Esophagus (tissue), 2 donors: ENCODE measurements around the gene ARHGAP25. TPM values are rescaled to one million over a fixed set of nuclear protein-coding genes. Genes with fewer than 3 reads are reported as not detected.
A peak's percentile ranks its signal among the peaks of the same experiment; 100 is the strongest.

Experiments
- H3K27ac ChIP-seq, 2 donors: one replicate each; pipeline ENCODE4 v1.5.1; 2013; ENCODE audit warnings: low read depth in 2 of 2, mild to moderate bottlenecking in 2 of 2, inconsistent platforms in 1 of 2, low read length in 1 of 2, moderate library complexity in 1 of 2
- H3K27me3 ChIP-seq, 2 donors: one replicate each; pipeline ENCODE4 v1.6.1; 2013; ENCODE audit warnings: low read length in 2 of 2, control low read depth in 1 of 2, mild to moderate bottlenecking in 1 of 2; ENCODE audit not compliant: insufficient read depth in 2 of 2, control insufficient read depth in 1 of 2
- H3K36me3 ChIP-seq, 2 donors: one replicate each; pipeline ENCODE4 v1.6.1; 2013; ENCODE audit warnings: low read length in 1 of 2; ENCODE audit not compliant: control insufficient read depth in 2 of 2, insufficient read depth in 2 of 2
- H3K4me1 ChIP-seq, 2 donors: one replicate each; pipeline ENCODE4 v1.6.1; 2013; ENCODE audit warnings: low read length in 1 of 2; ENCODE audit not compliant: control insufficient read depth in 2 of 2, insufficient read depth in 2 of 2
- H3K4me3 ChIP-seq, 2 donors: one replicate each; pipeline ENCODE4 v1.5.1; 2013; ENCODE audit warnings: low read length in 2 of 2, mild to moderate bottlenecking in 2 of 2, low read depth in 1 of 2, moderate library complexity in 1 of 2
- H3K9me3 ChIP-seq, 2 donors: one replicate each; pipeline ENCODE4 v1.6.1; 2013; ENCODE audit warnings: mild to moderate bottlenecking in 2 of 2, low read depth in 1 of 2, low read length in 1 of 2, moderate library complexity in 1 of 2; ENCODE audit not compliant: control insufficient read depth in 2 of 2, insufficient read depth in 1 of 2
- WGBS, 2 donors: extraction: QIAGEN DNeasy Blood & Tissue Kit; methylation state at CpG; one replicate each; pipeline ENCODE4 v1.1.7; 2013; 5-methylcytosine and 5-hydroxymethylcytosine counted together
- polyA plus RNA-seq, 2 donors: library from polyadenylated mRNA; stranded (reverse); fragments of 200-250 nt; gene quantifications; one replicate each; pipeline ENCODE4 v1.2.3, GENCODE V29; 2013
- donor health status: healthy with polysubstance abuse.
- donor health status: Bipolar disorder and iron deficiency.

Gene ARHGAP25
- polyA plus RNA-seq, 2 donors: 3.4 to 4.0 TPM

DNA sequence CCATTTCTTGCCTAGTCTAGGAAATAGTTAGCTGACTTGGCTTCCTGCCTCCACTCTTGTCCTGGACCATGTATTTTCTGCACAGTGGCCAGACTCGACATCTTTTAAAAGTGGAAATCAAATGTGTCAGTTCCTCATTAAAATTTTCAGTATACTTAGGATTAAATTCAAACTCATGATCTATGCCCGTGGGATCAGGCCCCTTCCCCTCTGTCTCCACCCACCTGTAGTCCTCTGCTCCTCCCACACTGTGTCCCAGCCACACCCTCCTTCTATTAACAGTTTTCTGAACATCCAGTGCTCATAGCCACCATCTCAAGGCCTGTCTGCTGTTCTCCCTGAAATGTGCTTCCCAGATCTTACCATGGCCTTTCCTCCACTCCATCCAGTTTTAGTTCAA is 13.3 kb downstream of the ARHGAP25 start:
- Histone ChIP-seq H3K36me3 (peaks cover 0 to 3% of the 10 kb centered on the region in 2 donors), H3K27ac (no peak overlapping the region), H3K9me3 (no peaks in the 10 kb centered on the region), H3K4me3 (no peak overlapping the region), H3K4me1 (no peaks in the 10 kb centered on the region), H3K27me3 (no peaks in the 10 kb centered on the region)
- WGBS, 2 donors: 53 to 55% methylated on average over 2 of the region's 2 CpGs

DNA sequence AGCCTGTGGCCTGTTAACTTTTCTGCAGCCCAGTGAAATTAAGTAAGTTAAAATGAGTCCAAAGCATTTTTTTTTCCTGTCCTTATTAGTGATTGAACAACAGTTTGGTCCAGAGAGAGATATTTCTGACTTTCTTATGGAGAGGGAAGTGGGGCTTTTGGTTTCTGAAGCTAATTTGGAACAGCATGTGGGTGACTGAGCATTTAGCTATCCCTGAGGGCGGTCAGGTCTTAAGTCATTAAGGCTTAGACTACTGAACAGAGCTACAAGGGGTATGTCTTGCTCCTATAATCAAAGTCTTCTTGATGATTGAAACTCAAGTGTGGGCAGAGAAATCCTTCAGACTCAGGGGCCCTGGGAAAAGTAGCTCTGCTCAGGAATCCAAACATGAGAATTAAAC is 14.0 kb downstream of the ARHGAP25 start:
- no peak overlapping the region for H3K27ac ChIP-seq
- H3K27me3 ChIP-seq: no peaks in the 10 kb centered on the region
- WGBS, 2 donors: 74 to 78% methylated on average over 1 of the region's 1 CpG
- H3K9me3 ChIP-seq: no peaks in the 10 kb centered on the region
- H3K4me1 ChIP-seq: no peaks in the 10 kb centered on the region
- H3K36me3 ChIP-seq: peaks cover 0 to 3% of the 10 kb centered on the region in 2 donors
- H3K4me3 ChIP-seq: no peak overlapping the region

DNA sequence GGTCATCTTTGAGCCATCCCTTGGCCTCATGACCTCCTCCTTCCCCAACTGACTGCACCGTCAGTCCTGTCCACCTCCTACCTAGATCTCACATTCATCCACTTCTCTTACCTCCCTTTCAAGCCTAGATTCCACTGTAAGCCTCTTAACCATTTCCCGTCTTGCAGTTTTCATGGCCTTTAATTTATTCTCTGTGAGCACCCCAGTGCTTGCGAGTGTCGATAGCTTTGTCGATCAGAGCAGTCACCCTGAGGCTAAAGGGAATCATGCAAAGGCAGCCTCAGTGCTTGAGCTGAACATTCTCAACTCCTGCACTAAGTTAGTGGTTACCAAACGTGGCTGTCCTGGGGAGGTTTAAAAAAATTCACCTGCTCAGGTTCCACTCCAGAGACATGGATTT is 14.7 kb downstream of the ARHGAP25 start:
- no peak overlapping the region for H3K4me3 ChIP-seq
- H3K27ac ChIP-seq: no peak overlapping the region
- no peaks in the 10 kb centered on the region for H3K4me1 ChIP-seq
- H3K9me3 ChIP-seq: no peaks in the 10 kb centered on the region
- H3K27me3 ChIP-seq: no peaks in the 10 kb centered on the region
- 90 to 92% methylated on average over 6 of the region's 6 CpGs for WGBS, 2 donors
- peaks cover 0 to 3% of the 10 kb centered on the region in 2 donors for H3K36me3 ChIP-seq

DNA sequence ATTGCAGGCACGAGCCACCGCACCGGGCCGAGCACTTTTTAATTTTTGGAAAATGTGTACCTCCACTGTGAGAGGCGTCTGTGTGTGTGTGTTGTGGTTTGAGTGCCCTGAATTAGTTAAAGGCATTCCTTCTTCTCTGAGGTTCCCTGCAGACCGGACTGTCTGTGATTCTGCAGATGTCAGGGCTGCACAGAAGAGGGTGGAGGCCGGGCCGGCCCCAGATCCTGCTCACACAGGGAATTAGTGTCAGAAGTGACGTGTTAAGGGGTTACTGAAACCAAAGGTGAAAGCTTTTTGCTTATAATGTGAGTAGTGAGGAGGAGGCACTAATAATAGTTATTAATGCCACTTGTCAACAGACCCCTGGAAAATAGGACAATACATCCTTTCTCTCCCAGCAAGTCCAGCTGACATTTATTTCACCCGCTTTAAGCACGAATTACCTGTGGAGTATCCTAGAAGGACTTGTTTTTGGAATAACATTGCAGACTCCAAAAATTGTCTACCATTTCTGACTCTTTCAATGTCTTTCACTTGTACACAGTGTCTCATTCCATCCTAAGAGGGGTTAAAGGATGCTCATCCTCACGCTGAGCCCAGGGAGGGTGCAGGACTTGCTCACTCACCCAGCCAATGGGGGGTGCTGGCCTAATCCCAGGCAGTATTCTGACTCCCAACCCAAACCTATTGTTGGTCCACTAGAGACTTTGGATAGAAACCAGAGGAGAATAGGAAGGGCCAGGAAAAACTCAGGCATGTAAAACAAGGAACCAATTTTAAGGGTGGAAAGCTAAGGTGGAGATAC is 16.2 kb downstream of the ARHGAP25 start:
- no peaks in the 10 kb centered on the region for H3K9me3 ChIP-seq
- WGBS, 2 donors: 93 to 96% methylated on average over 12 of the region's 12 CpGs
- no peak overlapping the region for H3K27ac ChIP-seq
- H3K4me3 ChIP-seq: no peak overlapping the region
- H3K4me1 ChIP-seq: no peaks in the 10 kb centered on the region
- peaks cover 0 to 3% of the 10 kb centered on the region in 2 donors for H3K36me3 ChIP-seq
- H3K27me3 ChIP-seq: no peaks in the 10 kb centered on the region

DNA sequence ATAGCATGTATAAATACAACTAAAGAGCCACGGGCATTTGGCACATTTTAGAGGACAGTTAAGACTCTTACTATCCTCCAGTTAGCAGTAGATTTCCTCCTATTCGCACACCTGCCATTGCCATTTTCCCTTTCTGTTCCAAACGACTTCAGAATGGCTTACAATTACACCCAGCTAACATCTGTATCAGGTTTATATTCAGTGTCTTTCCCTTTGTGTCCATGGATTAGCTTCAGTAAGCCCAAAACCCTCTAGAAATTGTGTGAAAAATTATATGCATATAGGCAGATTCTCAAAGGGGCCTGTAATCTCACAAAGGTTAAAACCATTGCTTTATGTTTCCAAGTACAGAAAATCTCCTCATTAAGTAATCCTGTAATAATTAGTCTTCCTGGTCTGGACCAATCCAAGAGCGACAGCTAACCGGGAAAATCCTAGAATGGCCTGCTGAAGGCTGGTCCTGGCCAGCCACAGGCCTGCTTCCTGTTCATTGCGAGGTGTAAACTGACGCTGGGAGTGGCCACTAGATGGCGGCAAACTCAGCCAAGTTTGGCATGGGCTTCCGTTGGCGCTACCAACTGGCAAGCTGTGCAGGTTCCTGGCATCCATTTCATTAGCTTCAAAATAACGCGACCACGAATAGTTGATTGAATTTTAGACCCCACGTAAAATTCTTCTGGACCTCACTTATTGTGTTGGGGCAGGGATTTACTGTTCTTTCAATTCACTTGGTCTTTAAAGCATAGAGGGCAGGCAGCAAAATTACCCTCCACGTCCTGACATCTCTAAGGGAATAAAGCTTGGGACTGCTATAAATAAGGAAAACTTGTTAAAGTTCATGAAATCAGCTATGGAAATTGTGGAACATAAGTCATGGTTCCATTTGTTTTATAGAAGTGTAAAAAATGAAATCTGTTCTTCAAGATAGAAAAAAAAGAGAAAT is 17.1 kb downstream of the ARHGAP25 start:
- 14 to 15% methylated on average over 15 of the region's 15 CpGs for WGBS, 2 donors

DNA sequence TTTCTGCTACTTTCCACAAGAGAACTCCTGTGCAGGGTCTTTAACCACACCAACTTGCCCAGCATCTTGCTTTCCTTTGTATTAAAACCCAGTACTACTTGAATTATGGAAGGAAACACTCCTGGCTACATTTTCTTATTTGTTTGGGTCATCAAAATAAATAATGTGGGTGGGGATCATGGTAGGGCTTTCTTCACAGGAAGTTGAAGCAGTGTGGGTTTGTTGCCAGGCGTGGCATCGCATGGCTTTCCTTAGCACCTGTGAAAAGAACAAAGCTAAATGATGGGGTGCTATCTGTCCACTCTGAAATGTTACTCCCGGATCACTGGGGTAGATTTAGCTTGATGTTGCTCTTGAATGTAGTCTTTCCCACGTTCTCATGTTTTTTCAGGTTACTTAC is 18.7 kb downstream of the ARHGAP25 start:
- Histone ChIP-seq H3K36me3 (peaks cover 0 to 3% of the 10 kb centered on the region in 2 donors), H3K9me3 (no peaks in the 10 kb centered on the region), H3K27ac (no peak overlapping the region), H3K4me1 (no peaks in the 10 kb centered on the region), H3K4me3 (no peak overlapping the region), H3K27me3 (no peaks in the 10 kb centered on the region)
- WGBS, 2 donors: 58 to 69% methylated on average over 4 of the region's 4 CpGs

More for the DNA sequence above, 17.1 kb downstream of the ARHGAP25 start:
- Histone ChIP-seq H3K4me1 (no peaks in the 10 kb centered on the region), H3K9me3 (no peaks in the 10 kb centered on the region), H3K36me3 (peaks cover 0 to 3% of the 10 kb centered on the region in 2 donors), H3K27ac (no peak overlapping the region), H3K4me3 (no peak overlapping the region), H3K27me3 (no peaks in the 10 kb centered on the region)

DNA sequence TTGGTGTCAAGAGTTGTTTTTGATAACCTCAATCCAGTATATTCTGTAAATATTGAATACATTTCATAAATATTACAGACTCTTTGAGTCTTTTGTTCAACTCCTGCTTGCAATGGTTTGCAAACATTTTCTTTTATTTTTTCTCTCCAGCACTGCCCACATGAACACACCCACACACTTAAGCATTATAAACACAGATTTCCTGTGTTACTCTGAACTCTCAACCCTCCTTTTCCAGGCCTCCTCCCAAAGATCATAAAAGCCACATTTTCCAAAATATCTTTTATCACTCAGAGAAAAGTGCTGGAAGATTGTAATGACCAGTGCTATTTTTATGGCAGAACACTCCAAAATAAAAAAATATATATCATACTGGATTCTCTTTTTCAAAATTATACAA is 20.5 kb downstream of the ARHGAP25 start:
- Histone ChIP-seq H3K4me3 (no peak overlapping the region), H3K9me3 (no peaks in the 10 kb centered on the region), H3K4me1 (no peaks in the 10 kb centered on the region), H3K36me3 (no peaks in the 10 kb centered on the region), H3K27ac (no peak overlapping the region), H3K27me3 (no peaks in the 10 kb centered on the region)

DNA sequence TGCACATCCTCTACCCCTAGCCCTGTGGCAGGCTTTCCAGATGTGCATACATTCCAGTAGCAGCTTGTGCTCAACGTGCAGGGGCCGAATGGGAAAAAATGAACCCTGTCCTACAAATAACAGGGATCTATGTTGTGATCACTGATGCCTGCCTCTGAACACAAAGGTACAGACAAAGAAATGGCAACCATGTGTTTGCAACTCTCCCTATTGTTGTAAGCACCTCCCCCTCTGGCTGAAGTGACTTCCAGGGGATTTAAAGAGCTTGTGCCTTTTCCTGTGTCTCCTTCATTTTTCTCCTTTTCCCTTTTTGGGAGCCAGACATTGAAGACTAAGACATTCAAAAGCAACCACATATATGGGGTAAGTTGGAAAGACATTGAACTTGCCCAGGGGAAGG is 21.6 kb downstream of the ARHGAP25 start:
- Histone ChIP-seq H3K27me3 (no peaks in the 10 kb centered on the region), H3K9me3 (no peaks in the 10 kb centered on the region), H3K4me3 (no peak overlapping the region), H3K36me3 (no peaks in the 10 kb centered on the region), H3K27ac (peak overlapping the region in 1 of 2 donors; percentile 13), H3K4me1 (no peaks in the 10 kb centered on the region)
- WGBS, 2 donors: 84 to 92% methylated on average over 2 of the region's 2 CpGs

DNA sequence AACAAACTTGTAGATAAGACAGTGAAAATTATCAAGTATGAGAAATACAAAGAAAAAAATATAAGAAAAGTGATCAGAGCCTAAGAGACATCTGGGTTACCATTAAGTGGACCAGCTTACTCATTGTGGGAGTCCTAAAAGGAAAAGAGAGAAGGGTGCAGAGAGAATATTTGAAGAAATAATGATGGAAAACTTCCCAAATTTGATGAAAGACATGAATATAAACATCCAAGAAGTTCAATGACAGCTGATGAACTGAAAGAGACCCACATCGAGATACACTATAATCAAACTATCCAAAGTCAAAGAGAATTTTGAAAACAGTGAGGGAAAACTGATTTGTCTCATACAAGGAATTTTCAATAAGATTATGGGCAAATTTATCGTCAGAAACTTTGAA is 22.5 kb downstream of the ARHGAP25 start:
- Histone ChIP-seq H3K9me3 (no peaks in the 10 kb centered on the region), H3K4me1 (no peaks in the 10 kb centered on the region), H3K4me3 (no peak overlapping the region), H3K36me3 (no peaks in the 10 kb centered on the region), H3K27me3 (no peaks in the 10 kb centered on the region), H3K27ac (no peak overlapping the region)
- WGBS, 2 donors: 76 to 94% methylated on average over 2 of the region's 2 CpGs
